HG03432 (cell line): ENCODE results near the gene POLR1H.

ENCODE experiments used
- ATAC-seq: cut with Tn5 transposase; IDR thresholded peaks from one replicate; pipeline ENCODE4 v1.9.1; 2021; ENCODE audit warnings: mild to moderate bottlenecking, moderate library complexity; ENCODE audit not compliant: unreplicated experiment

The POLR1H gene

DNA sequence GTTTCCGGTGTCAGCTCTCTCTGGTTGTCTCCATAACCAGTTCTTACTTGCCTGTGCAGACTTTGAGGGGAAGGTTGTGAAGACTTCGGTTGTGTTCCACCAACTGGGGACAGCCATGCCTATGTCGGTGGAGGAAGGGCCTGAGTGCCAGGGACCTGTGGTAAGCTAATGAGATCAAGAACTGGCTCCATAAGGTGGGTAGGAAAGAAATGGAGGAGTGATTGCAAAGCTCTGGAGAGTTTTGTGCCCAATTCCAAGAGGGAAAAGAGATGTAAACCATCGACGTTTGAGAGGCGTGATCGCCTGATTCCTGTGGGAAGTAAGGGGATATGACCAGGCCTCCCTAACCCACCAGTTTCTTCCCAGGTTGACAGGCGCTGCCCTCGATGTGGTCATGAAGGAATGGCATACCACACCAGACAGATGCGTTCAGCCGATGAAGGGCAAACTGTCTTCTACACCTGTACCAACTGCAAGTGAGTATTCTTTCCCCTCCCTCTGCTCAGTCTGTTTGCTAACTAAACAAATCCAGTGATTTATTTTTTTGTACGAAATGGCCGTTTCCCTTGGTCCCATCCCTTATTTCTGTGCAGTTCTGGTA is 893 bp downstream of the POLR1H start:
- ATAC-seq: no peak

DNA sequence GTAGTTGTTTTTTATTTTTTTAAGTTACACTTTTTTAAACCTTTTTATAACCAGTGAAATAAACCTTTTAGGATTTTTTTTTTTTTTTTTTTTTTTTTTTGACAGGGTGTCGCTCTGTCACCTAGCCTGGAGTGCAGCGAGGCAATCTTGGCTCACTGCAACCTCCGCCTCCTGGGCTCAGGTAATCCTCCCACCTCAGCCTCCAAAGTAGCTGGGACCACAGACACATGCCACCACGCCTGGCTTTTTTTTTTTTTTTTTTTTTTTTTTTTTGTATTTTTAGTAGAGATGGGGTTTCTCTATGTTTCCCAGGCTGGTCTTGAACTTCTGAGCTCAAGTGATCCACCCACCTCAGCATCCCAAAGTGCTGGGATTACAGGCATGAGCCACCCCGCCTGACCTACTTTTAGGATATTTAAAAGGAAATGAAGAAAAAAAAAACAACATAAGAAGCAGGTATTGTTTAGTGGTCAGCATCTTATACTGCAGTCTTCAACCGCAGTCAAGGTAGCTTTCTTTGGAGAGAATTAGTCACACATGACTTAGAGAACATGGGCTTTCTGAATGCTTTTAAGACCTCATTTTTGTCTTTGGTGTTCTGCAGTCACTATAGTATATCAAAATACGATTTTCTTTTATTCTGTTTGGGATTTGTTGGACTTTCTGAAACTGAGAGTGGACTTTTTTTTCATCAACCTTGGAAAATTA is 1.6 kb downstream of the POLR1H start:
- no peak for ATAC-seq

DNA sequence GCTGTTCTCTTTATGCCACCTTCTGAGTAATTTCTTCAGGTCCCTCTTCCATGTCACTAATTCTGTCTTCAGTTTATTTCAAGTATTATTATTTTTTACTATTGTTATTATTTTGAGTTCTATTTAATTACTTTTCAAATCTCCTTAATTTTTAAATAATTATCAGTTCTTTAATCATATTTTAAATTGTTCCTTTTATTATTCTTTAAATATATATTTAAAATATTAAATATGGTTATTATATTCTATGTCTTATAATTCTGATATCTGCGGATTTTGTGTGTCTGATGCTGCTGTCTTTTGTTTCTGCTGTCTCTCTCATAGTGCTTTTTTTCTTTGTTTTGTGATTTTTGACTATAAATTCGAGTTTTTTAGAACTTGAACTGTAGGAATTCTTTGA is 2.2 kb downstream of the POLR1H start:
- no peak for ATAC-seq

DNA sequence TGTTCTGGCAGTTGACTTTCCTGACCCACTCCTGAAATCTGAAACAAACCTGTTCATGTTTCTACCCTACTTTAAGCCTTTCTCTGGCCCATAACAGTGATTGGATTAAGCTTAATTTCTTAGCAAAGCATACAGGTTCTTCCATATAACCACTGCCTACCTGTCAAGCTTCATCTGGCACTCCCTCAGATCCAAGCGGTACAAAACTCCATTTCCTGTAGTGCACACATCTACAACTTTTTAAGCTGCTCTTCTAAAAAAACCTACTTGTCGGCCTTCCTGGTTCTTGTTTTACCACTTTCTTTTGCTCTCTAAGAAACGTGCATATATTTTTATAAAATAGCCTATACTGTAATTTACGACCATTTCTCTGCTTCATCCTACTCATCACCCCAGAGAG is 5.0 kb downstream of the POLR1H start:
- no peak for ATAC-seq

DNA sequence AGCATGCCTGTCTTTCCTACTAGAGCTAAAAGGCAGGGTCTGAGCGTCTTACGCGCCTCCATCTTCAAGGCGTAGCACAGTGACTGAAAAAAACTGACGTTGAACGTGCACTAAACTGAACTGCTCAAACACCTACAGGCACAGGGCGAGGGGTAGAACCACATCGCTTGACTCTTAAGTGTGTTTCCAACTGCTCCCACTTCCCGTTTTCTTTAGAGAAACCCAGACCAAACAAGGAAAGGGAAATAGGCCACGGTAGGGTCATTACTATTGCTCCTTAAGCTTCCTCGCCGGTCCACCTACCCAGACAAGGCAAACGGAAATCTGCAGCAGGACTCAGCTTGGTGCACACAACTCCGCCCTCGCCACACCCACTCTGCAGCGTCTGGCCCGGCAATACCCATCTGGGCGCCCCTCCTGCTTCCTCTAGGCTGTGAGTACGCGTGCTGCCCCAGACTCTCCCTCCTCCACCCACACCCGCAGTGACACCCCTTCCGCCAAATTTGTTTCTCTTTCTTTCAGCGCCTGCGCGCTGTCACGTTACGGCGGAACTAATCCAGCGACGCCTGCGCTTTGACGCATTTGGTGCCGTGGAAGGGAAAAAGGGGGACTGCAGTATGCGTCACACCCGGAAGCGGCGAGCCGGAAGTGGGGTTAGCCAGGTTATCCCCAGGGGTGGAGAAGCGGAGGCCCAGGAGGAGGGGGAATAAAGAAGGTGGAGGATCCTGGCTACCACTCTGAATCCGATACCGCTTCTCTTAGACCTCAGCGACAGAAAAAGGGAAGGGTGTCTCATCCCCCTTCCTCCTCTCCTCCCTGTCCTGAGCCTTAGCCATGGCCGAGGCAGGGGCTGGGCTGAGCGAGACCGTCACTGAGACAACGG is 5.8 kb downstream of the POLR1H start, which contains the start of gene PPP1R11:
Gene PPP1R11 (plus strand): TSS at position 622 of the 883 bp plus-strand sequence. CDS start 213 bp downstream, at position 835.
- peak; percentile 96 for ATAC-seq

DNA sequence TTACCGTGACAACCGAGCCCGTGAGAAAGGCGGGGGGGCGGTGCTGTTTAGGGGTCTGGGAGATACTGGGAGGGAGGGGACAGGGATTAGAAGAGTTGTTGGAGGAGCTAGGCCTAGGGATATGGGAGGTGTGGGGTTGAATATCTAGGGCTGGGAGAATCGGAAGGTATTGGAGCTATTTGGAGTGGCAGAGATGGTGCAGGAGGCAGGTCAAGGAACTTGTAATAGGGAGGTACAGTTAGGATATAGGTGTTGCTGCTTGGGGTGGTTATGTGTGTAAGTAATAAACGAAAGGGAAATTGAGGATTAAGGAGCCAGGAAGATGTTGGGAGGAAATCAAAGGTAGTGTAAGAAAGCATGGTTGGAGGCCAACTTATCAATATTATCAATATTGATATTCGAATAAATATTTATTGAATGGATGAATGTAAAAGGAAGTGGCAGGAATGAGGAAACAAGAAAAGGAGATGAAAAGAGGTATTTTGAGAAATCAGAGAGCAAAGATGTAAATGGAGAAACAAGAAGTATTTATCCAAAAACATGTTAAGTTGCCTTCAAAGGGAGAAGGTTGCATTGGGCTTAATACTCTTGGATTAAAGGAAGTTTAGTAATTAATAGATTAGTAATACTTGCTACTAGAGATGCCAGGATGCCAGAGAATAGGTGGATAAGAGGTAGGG is 6.5 kb downstream of the POLR1H start:
- ATAC-seq: no peak

DNA sequence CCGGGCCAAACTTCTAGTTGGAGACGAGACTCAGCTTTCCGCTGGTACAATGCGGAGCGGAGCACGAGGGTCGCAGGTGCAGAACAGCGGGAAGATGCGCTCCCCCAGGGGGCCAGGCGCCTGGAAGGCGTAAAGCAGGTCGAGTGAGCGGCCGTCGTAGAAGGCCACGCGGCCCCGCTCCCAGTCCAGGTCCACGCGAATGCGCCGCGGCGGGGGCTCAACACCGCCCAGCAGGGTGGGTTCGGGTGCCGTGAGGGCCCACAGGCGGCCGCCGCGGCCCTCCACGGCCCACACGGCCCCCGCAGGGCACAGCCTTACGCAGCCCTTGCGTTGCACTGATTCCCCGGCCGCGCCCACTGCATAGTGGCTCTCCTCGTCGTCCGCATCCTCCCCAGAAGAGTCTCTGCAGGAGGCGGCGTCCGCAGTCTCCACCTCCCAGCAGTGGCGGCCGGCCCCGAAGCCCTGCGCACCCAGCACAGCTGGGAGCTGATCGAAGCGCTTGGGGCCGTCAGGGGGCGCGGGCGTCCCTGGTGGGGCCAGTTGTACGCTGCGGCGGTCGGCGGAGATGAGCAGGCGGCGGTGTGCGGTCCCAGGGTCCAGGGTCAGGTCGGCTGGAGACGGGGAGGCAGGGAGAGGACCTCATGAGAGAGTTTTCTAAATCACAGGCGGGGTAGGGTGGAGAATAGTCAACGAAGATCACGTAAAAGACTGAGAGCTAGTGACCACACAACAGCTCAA is 10.2 kb downstream of the POLR1H start:
- ATAC-seq: no peak

DNA sequence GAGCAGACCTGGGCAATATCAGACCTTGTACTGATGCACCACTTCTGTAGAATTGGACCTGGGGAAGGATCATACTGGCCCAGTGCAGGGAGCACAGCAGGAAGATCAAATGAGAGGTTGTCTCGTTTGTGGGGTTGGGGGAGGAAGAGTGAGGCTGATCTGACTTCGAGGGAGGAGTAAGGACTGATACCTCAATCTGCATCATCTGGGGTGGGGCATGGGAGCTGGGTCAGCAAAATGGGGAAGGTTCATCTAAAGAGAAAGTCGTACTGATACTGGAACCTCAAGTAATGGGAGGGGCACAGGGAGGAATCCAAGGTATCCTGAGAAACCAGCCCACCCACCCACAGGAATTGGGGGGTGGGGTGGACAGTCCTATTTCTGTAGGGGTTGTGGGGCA is 10.8 kb downstream of the POLR1H start:
- ATAC-seq: no peak

DNA sequence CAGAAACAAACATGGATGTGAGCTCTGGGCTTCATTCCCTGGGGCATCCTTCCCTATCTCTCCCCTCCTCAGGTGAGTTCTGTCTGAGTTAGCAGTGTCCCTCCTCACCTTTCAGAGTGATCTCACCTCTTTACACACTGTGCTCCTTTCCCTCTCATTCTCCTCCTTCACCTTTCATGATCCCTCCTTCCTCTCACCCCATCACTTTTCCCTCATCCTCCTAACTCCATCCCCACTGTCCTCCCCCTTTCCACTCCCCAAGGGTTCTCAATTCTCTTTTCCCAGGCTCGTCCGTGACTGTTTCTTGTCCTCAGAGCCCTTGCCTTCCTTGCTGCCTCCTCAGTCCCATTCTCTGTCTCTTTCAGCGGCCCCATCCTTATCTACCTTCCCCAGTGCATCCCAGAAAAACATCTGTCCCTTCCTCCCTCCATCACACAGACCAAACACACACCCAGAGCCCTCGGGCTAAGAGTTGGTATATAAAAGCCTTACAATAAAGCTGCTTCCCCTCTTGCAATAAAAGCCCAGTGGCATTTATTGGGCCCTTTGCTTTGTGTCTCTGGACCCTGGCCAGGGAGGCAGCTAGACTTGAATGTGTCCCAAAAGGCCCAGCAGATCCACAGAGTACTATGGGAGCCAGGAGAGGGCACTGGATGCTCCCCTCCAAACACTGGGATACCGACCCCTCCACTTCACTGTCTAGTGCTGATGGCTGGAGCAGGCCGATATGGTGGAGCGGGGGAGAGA is 12.6 kb downstream of the POLR1H start:
- ATAC-seq: no peak

DNA sequence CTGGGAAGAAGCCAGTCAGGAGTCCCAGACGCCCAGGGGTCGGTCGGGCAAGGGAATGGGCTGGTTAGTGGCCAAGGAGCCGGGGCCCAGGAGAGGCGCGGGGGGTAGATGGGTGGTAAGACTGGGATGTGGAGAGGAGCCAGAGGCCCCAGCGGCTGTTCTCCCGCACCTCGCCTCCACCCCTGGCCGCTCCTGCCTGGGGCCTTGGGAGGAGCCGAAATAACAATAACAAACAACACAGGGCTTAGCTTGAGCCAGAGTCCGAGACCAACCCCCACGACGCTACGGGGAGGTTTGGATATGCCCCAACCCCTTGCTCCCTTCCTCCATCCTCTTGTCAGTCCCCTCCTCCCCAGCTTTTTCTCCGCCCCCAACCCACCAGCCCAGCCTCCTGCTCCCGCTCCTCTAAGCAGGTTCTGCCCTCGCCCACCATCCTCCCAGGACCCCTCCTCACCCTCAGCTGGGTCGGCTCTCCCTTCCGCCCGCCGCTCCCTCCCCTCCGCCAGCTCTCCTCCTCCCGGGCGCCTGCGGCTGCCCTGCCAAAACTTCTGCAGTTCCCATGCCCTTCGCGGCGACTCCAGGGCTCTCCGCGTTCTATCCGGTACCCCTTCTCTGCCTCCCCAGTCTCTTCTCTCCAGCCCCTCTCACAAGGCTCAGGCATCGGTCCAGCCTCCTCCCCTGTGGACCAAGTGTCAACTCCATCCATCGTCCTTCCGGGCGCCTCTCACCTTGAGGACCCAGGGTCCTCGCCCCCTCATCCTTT is 13.4 kb downstream of the POLR1H start:
- no peak for ATAC-seq

DNA sequence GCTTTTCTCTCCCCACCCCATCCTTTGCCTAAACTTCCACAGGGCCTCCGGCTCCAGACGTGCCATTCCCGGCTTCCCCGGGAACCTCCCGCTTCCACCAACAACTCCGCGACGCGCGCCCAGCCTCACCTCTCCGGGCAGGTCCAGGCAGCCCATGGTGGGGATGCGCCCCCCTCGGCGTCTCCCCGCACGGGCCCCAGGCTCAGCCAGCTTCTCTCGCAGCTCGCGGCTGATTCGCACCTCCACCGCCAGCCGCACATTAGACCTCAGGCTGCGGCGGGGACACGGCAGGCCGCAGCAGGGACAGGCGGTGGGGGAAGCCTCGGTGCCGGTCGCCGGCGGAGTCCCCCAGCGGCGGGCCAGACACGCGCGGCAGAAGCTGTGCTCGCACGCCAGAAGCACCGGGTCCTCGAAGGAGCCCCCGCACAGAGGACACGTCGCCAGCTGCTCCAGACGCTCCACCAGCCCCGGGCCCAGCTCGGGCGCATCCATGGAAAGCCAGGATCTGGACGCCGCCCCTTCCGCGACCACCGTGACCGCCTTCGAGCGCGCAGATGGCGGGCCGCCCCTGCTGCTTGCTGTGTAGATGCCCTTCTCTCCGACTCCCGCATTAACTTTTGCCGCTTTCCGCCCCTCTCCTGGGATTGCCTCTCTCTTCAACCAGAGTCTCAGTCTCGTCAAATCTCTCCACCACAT is 14.2 kb downstream of the POLR1H start, which contains the start of gene RNF39:
Gene RNF39 (minus strand): TSS at position 676 of the 696 bp plus-strand sequence. CDS start 184 bp downstream, at position 492.
- no peak for ATAC-seq

DNA sequence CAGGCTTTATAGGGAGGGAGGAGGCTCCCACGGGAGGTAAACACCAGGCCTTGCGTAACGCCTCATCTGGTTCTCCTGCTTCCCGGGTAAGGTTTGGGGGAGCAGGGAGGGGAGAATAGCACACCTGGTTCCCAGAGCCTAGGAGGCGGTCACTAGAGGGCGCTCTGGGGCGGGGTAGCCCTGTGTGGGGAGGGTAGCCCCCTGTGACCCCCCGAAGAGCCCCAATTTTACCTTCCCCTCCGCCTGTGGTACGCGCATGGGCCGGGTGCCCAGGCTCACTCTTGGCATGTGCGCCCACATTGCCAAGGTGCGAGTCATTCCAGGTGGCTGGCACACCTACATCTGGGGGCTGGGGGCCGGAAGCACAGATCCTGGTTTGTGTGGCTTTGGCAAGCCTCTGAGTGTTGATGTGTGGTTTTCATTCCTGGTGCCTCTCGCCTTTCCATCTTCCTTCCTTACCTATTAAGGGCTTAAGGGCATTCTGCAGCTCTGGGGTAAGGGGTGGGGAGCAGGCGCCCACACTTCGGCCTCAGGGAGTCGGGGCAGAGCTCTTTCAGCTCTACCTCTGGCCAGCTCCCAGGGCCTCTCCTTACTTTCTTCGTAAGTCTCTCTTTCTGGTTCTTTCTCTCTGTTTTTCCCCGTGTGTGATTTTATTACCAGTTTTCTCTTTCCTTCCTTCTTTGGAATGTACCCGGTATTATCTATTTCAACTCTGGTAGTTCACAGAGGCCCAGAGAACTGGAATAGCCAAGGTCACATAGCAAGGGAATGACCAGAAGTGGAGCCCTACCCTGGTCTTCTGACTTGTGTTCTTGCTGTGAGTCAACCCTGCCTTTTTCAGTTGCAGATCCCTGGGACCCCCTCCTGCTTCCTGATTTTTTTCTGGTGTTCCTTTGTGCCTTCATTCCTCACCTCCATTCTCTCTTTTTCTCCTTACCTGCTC is 15.0 kb downstream of the POLR1H start:
- ATAC-seq: no peak

DNA sequence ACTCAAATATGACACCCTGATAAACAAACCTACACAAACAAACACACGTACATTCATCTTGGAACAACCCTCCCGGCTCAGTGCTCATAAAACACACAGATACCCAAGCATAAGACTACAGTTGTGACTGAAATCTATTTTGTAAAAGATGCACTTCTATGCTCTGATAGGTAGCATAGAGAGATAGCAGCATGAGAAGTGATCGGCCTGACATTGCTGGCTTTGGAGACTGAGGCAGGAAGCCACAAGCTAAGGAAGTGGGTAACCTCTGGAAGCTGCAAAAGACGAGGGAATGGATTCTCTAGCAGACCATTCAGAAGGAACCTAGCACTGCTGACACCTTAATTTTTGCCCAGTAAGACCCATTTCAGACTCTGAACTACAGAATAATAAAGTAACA is 16.2 kb downstream of the POLR1H start:
- no peak for ATAC-seq

DNA sequence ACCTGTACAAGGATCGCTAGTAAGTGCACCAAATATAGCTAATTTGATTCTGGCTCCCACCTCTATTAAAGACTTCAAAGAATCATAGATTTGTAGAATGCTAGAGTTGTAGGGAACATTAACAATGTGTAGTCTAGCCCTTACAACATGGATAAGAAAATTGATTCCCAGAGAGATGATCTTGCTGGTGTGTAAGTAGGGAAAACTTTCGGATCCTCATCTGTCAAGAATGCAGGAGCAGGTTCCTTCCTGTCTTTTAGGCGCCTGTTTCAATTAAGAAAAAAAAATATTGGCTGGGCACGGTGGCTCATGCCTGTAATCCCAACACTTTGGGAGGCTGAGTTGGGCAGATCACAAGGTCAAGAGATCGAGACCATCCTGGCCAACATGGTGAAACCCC is 26.8 kb downstream of the POLR1H start:
- no peak for ATAC-seq

DNA sequence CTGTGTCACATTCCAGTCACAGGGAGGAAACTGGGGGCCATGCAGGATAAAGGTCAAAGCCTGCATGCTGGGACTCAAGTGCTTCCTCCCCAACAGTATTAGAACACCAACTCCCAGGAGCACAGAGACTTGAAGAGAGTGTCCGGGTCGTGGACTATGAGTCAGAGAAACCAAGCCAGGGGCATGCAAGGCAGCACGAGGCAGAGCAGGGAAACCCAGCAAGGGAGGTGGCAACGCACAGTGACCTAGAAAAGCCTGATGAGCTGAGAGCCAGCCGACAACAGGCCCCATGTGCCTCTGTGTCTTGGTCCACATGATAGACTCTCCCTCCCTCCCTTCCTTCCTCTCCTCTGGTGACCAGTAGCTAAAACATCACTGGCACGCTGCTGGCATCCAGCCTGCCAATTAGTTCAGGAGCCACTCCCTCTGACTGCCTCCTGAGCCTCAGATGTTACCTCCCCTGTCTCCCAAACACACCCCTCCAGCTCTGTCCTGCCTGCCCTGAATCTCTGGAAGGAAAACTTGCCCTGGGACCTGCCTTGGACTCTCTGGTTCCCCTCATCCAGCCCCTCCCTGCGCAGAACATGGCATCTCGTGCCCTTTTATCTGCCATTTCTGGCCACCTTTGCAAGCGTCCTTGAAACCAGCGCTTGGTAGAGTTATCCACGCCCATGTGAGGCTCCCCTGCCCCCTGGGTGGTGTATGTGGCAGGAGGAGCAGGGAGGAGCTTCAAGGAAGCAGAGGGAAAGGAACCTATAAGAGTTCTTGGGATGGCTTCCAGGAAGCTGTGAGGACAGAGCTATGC is 30.7 kb downstream of the POLR1H start:
- ATAC-seq: no peak

DNA sequence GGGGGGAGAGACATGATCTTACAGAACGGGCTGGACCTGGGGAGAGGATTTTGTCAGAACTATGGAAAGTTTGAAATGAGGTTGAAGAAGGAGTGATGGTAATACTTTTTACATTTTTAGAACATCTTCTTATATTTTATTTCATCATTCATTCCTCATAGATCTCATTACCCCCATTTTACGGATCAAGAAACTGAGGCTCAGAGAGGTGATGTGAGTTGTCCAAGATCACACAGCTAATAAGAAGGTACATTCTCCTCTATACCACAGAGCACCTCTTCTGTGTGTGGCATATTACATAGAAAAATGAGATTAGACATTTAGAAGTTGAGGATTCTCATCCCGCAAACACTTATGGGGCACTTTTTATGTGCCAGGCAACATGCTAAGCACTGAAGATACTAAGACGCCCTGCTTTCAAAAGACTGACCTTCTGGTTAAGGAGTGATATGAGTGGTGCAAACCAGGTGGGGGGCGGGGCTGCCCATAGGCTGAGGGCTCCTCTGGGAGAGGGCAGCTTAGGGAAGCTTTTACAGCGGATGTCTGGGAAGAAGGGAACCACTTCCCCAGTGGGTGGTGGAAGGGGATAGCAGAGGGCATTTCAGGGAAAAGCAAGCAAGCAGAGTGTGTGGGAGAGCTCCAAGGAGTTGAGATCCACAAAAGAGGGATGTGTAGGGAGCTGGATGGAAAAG is 31.9 kb downstream of the POLR1H start:
- ATAC-seq: no peak
